Measurements from ENCODE around the gene LUC7L.

DNA sequence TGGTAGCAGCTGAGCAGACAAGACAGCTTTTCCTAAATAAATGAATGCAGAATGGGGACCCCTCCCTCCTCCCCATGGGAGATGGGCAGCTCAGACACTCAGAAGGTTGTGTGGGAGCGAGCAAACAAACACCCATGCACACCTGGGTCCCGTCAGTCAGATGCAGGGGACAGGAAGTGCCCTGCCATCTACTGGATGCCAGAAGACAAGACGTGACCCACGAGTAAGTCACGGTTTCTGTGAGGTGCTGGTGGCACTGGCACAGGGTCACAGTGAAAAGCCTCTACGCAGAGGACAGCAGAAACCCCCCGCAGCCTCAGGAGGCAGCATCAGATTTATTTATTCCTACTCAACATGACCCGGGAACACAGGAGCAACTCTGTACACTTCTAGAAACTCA lies 40.6 kb downstream of the LUC7L start:
- TF ChIP-seq, protein P1, sequence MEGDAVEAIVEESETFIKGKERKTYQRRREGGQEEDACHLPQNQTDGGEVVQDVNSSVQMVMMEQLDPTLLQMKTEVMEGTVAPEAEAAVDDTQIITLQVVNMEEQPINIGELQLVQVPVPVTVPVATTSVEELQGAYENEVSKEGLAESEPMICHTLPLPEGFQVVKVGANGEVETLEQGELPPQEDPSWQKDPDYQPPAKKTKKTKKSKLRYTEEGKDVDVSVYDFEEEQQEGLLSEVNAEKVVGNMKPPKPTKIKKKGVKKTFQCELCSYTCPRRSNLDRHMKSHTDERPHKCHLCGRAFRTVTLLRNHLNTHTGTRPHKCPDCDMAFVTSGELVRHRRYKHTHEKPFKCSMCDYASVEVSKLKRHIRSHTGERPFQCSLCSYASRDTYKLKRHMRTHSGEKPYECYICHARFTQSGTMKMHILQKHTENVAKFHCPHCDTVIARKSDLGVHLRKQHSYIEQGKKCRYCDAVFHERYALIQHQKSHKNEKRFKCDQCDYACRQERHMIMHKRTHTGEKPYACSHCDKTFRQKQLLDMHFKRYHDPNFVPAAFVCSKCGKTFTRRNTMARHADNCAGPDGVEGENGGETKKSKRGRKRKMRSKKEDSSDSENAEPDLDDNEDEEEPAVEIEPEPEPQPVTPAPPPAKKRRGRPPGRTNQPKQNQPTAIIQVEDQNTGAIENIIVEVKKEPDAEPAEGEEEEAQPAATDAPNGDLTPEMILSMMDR (IDR thresholded peaks at IDR 0.05; ENCODE audit: low read length): peak; percentile 57; the same call in 1 of the 2 replicates
- no peak for TF ChIP-seq EZH2 (IDR thresholded peaks at IDR 0.05; ENCODE audit: borderline replicate concordance, low read length)

Measured in OCI-LY1 (cell line).